ENCODE measurements around the gene GSPT1. TPM values are rescaled to one million over a fixed set of nuclear protein-coding genes. Genes with fewer than 3 reads are reported as not detected.
"Not testable (repeated sequence)": the region's sequence is repeated elsewhere in the genome, so short reads cannot be mapped to it uniquely, and the experiment has no call there.

GSPT1 gene
- total RNA-seq, 1 experiment from 2014 or later: 101 TPM

GRCh38 chr16:11862489-11862888 lies 53.3 kb downstream of the GSPT1 start:
- no peak for DNase-seq (ENCODE audit: low read depth)

- DNase-seq (ENCODE audit: low read depth): peak; percentile 60
These were observed 58.6 kb downstream of the GSPT1 start for GRCh38 chr16:11857161-11857560.

DNA sequence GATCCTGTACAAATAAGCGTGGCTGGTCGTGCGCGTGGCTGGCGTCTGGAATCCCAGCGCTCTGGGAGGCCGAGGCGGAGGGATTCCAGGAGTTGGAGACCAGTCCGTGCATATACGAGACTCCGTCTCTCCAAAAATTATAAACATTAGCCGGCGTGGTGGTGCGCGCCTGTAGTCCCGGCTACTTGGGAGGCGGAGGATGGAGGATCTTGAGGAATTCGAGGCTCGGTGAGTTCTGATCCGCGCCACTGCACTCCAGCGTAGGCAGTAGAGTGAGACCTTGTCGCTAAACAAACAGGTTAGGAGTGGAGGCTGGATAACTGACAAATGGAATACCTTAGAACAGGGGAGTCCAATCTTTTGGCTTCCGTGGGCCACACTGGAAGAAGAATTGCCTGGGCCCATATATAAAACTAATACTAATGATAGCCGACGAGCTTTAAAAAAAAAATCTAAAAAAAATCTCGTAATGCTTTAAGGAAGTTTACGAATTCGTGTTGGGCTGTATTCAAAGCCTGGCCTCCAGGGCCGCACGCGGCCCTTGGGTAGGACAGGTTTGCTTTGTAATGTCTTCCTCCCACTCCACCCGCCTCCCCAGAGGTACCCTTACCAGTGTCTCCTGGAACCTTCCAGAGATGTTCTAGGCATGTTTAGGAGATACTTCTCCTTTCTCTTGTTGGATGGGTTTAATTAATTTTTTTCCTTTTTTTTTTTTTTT lies 63.5 kb downstream of the GSPT1 start:
- peak; percentile 13 for DNase-seq (ENCODE audit: low read depth)

DNA sequence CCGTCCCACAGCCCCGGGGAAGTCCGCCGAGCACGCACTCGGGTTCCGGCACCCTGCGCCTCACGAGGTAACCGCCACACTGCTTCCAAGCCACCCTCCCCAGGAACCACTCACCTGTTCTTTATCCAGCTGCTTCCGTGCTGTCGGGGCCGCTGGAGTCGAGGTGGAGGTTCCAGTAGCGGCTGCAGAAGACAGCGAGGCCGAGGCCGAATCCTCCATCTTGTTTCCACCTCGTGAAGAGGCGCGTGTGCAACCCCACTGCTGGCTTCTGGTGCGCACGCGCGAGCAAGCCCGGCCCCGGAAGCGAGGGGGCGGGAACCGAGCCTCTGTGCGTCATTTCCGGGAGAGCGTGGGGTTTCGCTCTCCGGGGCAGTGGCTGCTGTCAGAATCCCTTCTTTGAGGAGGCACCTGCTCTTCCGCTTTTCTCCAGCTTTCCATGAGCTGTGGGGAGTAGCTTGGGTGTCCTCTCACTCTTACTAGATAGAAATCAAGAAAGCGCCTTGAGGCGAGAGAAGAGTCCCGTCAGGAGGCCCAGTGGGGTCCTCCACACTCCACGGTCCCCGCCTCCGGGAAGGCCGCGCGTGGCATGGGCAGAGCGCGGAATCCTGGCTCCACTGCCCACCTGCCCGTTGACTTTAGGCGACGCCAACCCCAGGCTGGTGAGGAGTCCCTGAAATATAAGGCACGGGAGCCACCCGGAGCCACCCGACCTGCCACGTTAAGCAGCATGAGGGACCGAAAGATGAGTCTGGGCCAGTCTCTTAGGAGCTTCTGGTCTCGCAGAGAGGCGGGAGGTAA lies 64.3 kb downstream of the GSPT1 start, which contains the start of gene RSL1D1:
Gene RSL1D1, minus strand, starts transcription at position 249 of the 798 bp plus-strand sequence. Its CDS starts 30 bp downstream, at position 219.
- peak; percentile 90 for DNase-seq (ENCODE audit: low read depth)

GRCh38 chr16:11848842-11849241 lies 66.9 kb downstream of the GSPT1 start:
- DNase-seq (ENCODE audit: low read depth): peak; percentile 29

- no peak for DNase-seq (ENCODE audit: low read depth)
These were observed 71.3 kb downstream of the GSPT1 start for GRCh38 chr16:11844499-11844898.

DNA sequence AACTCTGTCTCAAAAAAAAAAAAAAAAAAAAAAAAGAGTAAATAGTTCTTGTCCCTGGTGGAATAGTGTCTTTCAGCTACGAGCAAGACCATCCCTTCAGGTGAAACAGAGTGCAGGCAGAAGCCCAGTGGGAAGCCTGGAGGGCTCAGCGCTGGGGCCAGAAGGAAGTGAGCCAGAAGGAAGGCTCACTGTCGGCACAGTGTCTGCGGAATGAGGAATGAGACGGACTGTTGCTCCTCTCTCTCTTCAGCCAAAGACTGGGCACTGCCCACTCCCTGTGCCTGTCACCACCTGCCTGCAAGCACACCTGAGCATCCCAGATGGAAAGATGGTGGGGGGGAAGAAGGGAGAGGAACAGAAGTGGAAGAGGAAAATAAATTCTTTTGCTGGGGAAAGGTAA lies 71.9 kb downstream of the GSPT1 start:
- no peak for DNase-seq (ENCODE audit: low read depth)

DNA sequence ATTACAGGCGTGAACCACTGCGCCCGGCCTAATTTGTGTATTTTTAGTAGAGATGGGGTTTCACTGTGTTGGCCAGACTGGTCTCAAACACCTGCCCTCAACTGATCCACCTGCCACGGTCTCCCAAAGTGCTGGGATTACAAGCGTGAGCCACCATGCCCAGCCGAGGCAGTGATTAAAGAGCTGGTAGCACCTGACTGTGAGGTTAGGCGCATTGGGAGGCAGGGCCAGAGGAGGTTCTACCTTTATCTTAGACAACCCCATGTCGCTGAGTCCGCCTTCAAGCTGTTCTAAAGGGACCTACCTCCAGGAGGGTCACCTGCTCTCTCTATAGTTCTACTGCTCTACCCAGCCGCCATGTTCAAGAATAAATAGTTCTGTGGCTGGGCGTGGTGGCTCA lies 72.5 kb downstream of the GSPT1 start:
- no peak for DNase-seq (ENCODE audit: low read depth)

DNA sequence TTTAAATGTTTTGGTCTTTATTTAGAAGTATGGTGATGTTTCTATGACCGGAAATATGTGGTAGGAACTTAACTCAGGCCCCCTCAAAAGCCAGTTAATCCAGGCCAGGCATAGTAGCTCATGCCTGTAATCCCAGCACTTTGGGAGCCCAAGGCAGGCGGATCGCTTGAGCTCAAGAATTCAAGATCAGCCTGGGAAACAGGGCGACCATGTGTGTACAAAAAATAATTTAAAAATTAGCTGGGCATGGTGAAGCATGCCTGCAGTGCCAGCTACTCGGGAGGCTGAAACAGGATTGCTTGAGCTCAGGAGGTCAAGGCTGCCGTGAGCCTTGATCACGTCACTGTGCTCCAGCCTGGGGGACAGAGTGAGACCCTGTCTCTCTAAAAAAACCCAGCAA lies 74.7 kb downstream of the GSPT1 start:
- no peak for DNase-seq (ENCODE audit: low read depth)

GRCh38 chr16:11836650-11837244 lies 79.0 kb downstream of the GSPT1 start:
- DNase-seq (ENCODE audit: low read depth): peak; percentile 78

- peak; percentile 65 for DNase-seq (ENCODE audit: low read depth)
These were observed 79.7 kb downstream of the GSPT1 start for GRCh38 chr16:11835891-11836649.

- DNase-seq (ENCODE audit: low read depth): no peak
These were observed 80.4 kb downstream of the GSPT1 start for GRCh38 chr16:11835309-11835708.

- DNase-seq (ENCODE audit: low read depth): peak; percentile 78
These were observed 81.6 kb downstream of the GSPT1 start for GRCh38 chr16:11833951-11834695.

- no peak for DNase-seq (ENCODE audit: low read depth)
These were observed 87.1 kb downstream of the GSPT1 start for GRCh38 chr16:11828696-11829095.

- DNase-seq (ENCODE audit: low read depth): not testable (repeated sequence)
These were observed 90.1 kb downstream of the GSPT1 start for GRCh38 chr16:11825520-11826165.

GRCh38 chr16:11824362-11824761 lies 91.4 kb downstream of the GSPT1 start:
- DNase-seq (ENCODE audit: low read depth): peak; percentile 35

DNA sequence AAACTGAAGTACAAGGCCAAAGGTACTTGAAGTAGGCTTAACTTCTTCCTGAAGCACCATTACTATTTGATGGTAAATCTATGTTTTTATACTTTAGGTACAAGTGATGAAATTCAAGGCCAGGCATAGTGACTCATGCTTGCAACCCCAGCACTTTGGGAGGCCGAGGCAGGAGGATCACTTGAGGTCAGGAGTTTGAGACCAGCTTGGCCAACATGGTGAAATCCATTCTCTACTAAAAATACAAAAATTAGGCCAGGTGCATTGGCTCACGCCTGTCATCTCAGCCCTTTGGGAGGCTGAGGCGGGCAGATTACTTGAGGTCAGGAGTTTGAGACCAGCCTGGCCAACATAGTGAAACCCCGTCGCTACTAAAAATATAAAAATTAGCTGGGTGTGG lies 92.1 kb downstream of the GSPT1 start:
- DNase-seq (ENCODE audit: low read depth): not testable (repeated sequence)

DNA sequence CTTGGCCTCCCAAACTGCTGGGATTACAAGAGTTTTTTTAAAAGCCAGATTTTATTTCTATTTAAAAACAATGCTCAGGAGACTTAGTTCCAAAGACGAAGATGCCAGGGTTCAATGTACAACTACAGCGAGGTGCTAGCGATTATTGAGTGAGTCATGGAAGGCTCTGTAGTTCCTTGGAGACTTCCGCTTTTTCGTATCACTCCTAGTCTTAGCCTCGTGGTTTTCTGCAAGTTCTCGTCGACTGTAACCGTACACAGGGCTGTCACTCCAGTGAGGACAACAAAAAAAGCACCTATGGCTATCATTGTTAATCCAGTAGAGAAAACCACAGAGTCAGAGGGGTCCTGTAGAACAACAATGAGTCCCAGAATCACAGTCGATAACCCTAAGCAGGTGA lies 96.0 kb downstream of the GSPT1 start:
- DNase-seq (ENCODE audit: low read depth): no peak

- not testable (repeated sequence) for DNase-seq (ENCODE audit: low read depth)
These were observed 96.8 kb downstream of the GSPT1 start for GRCh38 chr16:11818970-11819369.

Measured in LHCN-M2 (cell line).